Trophoblast cell (in vitro differentiated cells and primary cell): Measurements from ENCODE around the gene MAP7D3.

ENCODE experiments used
- DNase-seq, 2 donors: peaks; one replicate each; pipeline ENCODE4 v3.0.0-alpha.2; 2016
- H2AFZ ChIP-seq: 2 replicates; pipeline ENCODE4 v1.6.1; 2013; ENCODE audit warnings: low read length, moderate library complexity, mild to moderate bottlenecking; ENCODE audit not compliant: insufficient read depth, poor library complexity
- H2AK5ac ChIP-seq: 2 replicates; pipeline ENCODE4 v1.6.1; 2013; ENCODE audit warnings: mild to moderate bottlenecking, low read length
- H2BK120ac ChIP-seq: 2 replicates; pipeline ENCODE4 v1.6.1; 2013; ENCODE audit warnings: low read length, mild to moderate bottlenecking, moderate library complexity; ENCODE audit not compliant: insufficient read depth, poor library complexity
- H2BK12ac ChIP-seq: 2 replicates; pipeline ENCODE4 v1.6.1; 2013; ENCODE audit warnings: mild to moderate bottlenecking, low read length, moderate library complexity
- H2BK5ac ChIP-seq: 2 replicates; pipeline ENCODE4 v1.6.1; 2013; ENCODE audit warnings: low read length, low read depth, moderate library complexity, mild to moderate bottlenecking; ENCODE audit not compliant: poor library complexity
- H3K14ac ChIP-seq: 2 replicates; pipeline ENCODE4 v1.6.1; 2013; ENCODE audit warnings: mild to moderate bottlenecking, low read length
- H3K18ac ChIP-seq: 2 replicates; pipeline ENCODE4 v1.6.1; 2013; ENCODE audit warnings: mild to moderate bottlenecking, low read length
- H3K23ac ChIP-seq: 2 replicates; pipeline ENCODE4 v1.6.1; 2013; ENCODE audit warnings: low read length
- H3K27ac ChIP-seq: 2 replicates; pipeline ENCODE4 v1.5.1; 2013; ENCODE audit warnings: low read depth, mild to moderate bottlenecking, inconsistent platforms, low read length, moderate library complexity
- H3K27me3 ChIP-seq: 2 replicates; pipeline ENCODE4 v1.6.1; 2013; ENCODE audit warnings: inconsistent platforms, mild to moderate bottlenecking, low read length, moderate library complexity; ENCODE audit not compliant: insufficient read depth
- H3K36me3 ChIP-seq, 2 experiments: 1 replicate in 1 of 2; 2 replicates in 1 of 2; pipeline ENCODE4 v1.6.1; 2013; ENCODE audit warnings: low read length in 2 of 2, mild to moderate bottlenecking in 2 of 2, moderate library complexity in 1 of 2; ENCODE audit not compliant: insufficient read depth in 2 of 2, control insufficient read depth in 1 of 2
- H3K4ac ChIP-seq: 2 replicates; pipeline ENCODE4 v1.6.1; 2013; ENCODE audit warnings: low read depth, mild to moderate bottlenecking, low read length, moderate library complexity
- H3K4me1 ChIP-seq, 2 experiments: 1 replicate in 1 of 2; 2 replicates in 1 of 2; pipeline ENCODE4 v1.6.1; 2013; ENCODE audit warnings: low read length in 2 of 2, mild to moderate bottlenecking in 2 of 2, moderate library complexity in 1 of 2; ENCODE audit not compliant: insufficient read depth in 2 of 2, control insufficient read depth in 1 of 2
- H3K4me2 ChIP-seq: 2 replicates; pipeline ENCODE4 v1.6.1; 2013; ENCODE audit warnings: inconsistent platforms, mild to moderate bottlenecking, low read length, moderate library complexity
- H3K4me3 ChIP-seq: 2 replicates; pipeline ENCODE4 v1.5.1; 2013; ENCODE audit warnings: mild to moderate bottlenecking, low read depth, low read length, inconsistent platforms
- H3K79me1 ChIP-seq: one replicate; pipeline ENCODE4 v1.6.1; 2013; ENCODE audit warnings: low read length
- H3K79me2 ChIP-seq: 2 replicates; pipeline ENCODE4 v1.6.1; 2013; ENCODE audit warnings: low read length, mild to moderate bottlenecking; ENCODE audit not compliant: control insufficient read depth, insufficient read depth, poor library complexity
- H3K9ac ChIP-seq: 2 replicates; pipeline ENCODE4 v1.6.1; 2013; ENCODE audit warnings: mild to moderate bottlenecking, low read length
- H3K9me3 ChIP-seq: 2 replicates; pipeline ENCODE4 v1.6.1; 2013; ENCODE audit warnings: low read depth, mild to moderate bottlenecking, control low read depth, inconsistent platforms, low read length; ENCODE audit not compliant: insufficient read depth
- H4K12ac ChIP-seq: 2 replicates; pipeline ENCODE4 v1.6.1; 2013; ENCODE audit warnings: low read depth, mild to moderate bottlenecking, low read length, moderate library complexity
- H4K8ac ChIP-seq: 2 replicates; pipeline ENCODE4 v1.6.1; 2013; ENCODE audit warnings: low read depth, mild to moderate bottlenecking, low read length, moderate library complexity
- H4K91ac ChIP-seq: one replicate; pipeline ENCODE4 v1.6.1; 2013; ENCODE audit warnings: low read depth, mild to moderate bottlenecking, low read length, moderate library complexity
- WGBS: extraction: QIAGEN DNeasy Blood & Tissue Kit; methylation state at CpG from one replicate; pipeline ENCODE4 v1.1.7; 2013; ENCODE audit warnings: missing lambda C conversion rate; ENCODE audit not compliant: insufficient read length, insufficient coverage; ENCODE audit errors: extremely low coverage; 5-methylcytosine and 5-hydroxymethylcytosine counted together

Gene MAP7D3

DNA sequence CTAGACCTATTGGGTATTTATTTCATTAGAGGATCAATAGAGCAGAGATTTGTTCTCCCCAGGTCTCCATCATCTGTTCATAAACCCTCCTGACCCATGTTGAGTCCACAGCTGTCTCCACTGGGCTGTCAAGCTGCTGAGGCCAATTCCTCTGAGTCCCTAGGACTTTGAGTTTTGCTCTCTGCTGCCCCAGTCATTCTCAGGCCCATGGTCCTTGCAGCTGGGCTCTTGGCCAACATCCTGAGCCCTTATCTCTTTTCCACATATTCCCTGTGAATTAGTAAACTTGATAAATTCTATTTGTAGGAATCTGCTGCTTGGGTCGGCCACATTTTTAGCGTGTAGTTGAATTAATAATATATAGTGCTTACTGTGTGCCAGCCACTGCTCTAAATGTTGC, 62.0 kb downstream of the MAP7D3 start:
- no CpG with 5 or more reads among the region's 2 CpGs for WGBS
- Histone ChIP-seq H3K4me3 (no peak overlapping the region), H2BK12ac (no peak overlapping the region), H3K4me1 (no peaks in the 10 kb centered on the region), H2BK120ac (no peak overlapping the region), H3K14ac (no peak overlapping the region), H3K4me2 (no peak overlapping the region), H3K18ac (no peak overlapping the region), H3K79me2 (no peaks in the 10 kb centered on the region), H2AFZ (no peak overlapping the region), H3K23ac (no peak overlapping the region), H3K27ac (no peak overlapping the region), H4K8ac (no peak overlapping the region), H3K79me1 (no peaks in the 10 kb centered on the region), H2BK5ac (no peak overlapping the region), H2AK5ac (no peak overlapping the region), H3K27me3 (no peaks in the 10 kb centered on the region), H3K36me3 (no peaks in the 10 kb centered on the region), H3K9ac (no peak overlapping the region), H3K9me3 (no peaks in the 10 kb centered on the region), H4K12ac (no peak overlapping the region), H3K4ac (no peak overlapping the region), H4K91ac (no peak overlapping the region)
- DNase-seq, result no peak

DNA sequence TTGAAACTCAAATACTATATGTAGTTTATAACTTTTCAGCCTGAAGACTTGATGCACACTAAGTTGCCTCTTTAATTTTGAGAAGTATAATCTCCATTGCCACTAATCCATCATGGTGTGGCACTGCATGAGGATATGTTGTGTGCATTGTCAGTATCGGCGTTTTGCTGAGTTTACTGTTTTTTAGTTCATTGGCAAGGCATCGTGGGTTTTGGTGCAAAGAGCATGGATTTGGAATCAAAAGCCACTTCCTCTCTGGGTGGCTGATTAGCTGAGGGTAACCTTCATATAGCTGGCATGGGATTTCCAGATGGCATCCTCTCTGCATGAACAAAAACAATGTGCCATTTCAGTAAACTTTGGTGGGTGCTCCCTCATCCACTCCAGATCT, 65.2 kb downstream of the MAP7D3 start:
- H3K4me1 ChIP-seq, result no peaks in the 10 kb centered on the region
- H2AFZ ChIP-seq, result no peak overlapping the region
- WGBS, result no CpG with 5 or more reads among the region's 3 CpGs
- H3K27ac ChIP-seq, result no peak overlapping the region
- no peak overlapping the region for H4K8ac ChIP-seq
- no peaks in the 10 kb centered on the region for H3K27me3 ChIP-seq
- no peak for DNase-seq
- H3K79me1 ChIP-seq, result no peaks in the 10 kb centered on the region
- H3K36me3 ChIP-seq, result no peaks in the 10 kb centered on the region
- no peak overlapping the region for H2BK120ac ChIP-seq
- H3K9ac ChIP-seq, result no peak overlapping the region
- H4K91ac ChIP-seq, result no peak overlapping the region
- H3K4me2 ChIP-seq, result no peak overlapping the region
- no peak overlapping the region for H3K4ac ChIP-seq
- no peak overlapping the region for H2BK5ac ChIP-seq
- no peak overlapping the region for H2AK5ac ChIP-seq
- H3K23ac ChIP-seq, result no peak overlapping the region
- no peak overlapping the region for H2BK12ac ChIP-seq
- no peak overlapping the region for H4K12ac ChIP-seq
- H3K18ac ChIP-seq, result no peak overlapping the region
- H3K4me3 ChIP-seq, result no peak overlapping the region
- H3K9me3 ChIP-seq, result no peaks in the 10 kb centered on the region
- H3K79me2 ChIP-seq, result no peaks in the 10 kb centered on the region
- no peak overlapping the region for H3K14ac ChIP-seq

DNA sequence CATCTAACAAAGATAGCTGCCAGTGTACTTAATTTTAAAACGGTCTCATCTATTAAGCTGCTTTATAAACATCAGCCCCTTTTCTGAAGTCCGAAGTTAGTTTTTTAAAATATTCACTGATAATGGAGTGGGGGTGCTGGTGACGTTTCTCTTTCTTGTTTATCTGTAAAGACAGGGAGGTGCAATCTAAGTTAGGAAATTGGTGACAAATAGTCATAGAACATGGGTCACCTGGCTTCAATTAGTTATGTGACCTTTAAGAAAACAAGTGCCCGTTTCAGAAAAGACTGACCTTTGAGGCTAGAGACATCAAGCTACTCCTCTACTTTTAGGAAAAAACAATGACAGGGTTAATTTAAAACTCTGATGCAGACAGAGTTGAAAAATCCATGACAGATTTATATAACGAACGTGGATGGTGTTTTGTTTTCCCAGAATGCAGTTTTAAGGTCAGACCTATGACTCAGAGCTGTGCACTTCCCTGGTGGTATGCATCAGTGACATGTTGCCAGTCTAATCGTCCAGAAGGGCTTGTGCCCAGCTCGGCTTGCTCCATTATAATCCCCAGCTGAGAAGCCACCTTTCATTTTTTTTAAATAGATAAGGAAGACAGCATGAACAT, 65.7 kb downstream of the MAP7D3 start:
- no CpG with 5 or more reads among the region's 8 CpGs for WGBS

DNA sequence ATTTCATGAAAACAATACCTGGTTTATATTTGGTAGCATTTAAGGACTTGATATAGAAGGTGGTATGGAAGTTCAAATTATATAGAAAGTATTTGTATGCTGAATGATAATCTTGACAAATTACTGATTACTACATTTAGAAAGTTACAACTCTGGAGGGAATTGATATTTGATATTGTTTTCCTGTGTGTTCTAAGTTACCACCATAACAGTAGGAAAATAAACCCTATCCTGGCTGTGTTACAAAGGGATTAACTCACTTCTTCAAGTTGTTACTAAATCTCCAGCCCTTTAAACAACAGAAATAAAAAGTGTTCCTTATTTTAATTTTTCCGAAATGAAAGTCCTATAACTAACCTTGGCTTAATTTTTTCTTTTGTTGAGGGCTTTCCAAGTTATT, 67.3 kb downstream of the MAP7D3 start:
- Histone ChIP-seq H3K4me3 (no peak overlapping the region), H3K23ac (no peak overlapping the region), H2AFZ (no peak overlapping the region), H2AK5ac (no peak overlapping the region), H3K4ac (no peak overlapping the region), H3K79me2 (no peaks in the 10 kb centered on the region), H3K27ac (no peak overlapping the region), H3K14ac (no peak overlapping the region), H3K9me3 (no peaks in the 10 kb centered on the region), H4K12ac (no peak overlapping the region), H3K9ac (no peak overlapping the region), H2BK5ac (no peak overlapping the region), H3K4me2 (no peak overlapping the region), H2BK120ac (no peak overlapping the region), H4K8ac (no peak overlapping the region), H3K18ac (no peak overlapping the region), H2BK12ac (no peak overlapping the region), H3K27me3 (no peaks in the 10 kb centered on the region), H3K4me1 (no peaks in the 10 kb centered on the region), H3K79me1 (no peaks in the 10 kb centered on the region), H3K36me3 (no peaks in the 10 kb centered on the region), H4K91ac (no peak overlapping the region)
- no peak for DNase-seq
- WGBS, result no CpG with 5 or more reads among the region's 1 CpG

More for the DNA sequence above, 65.7 kb downstream of the MAP7D3 start:
- H3K4me1 ChIP-seq, result no peaks in the 10 kb centered on the region
- no peaks in the 10 kb centered on the region for H3K79me1 ChIP-seq
- no peak overlapping the region for H2AK5ac ChIP-seq
- H3K4me3 ChIP-seq, result no peak overlapping the region
- no peak overlapping the region for H3K9ac ChIP-seq
- no peaks in the 10 kb centered on the region for H3K9me3 ChIP-seq
- H3K27ac ChIP-seq, result no peak overlapping the region
- H4K91ac ChIP-seq, result no peak overlapping the region
- no peak overlapping the region for H2BK12ac ChIP-seq
- no peak overlapping the region for H3K4ac ChIP-seq
- no peak overlapping the region for H2BK5ac ChIP-seq
- no peak overlapping the region for H4K12ac ChIP-seq
- H3K4me2 ChIP-seq, result no peak overlapping the region
- H3K27me3 ChIP-seq, result no peaks in the 10 kb centered on the region
- H3K18ac ChIP-seq, result no peak overlapping the region
- H3K79me2 ChIP-seq, result no peaks in the 10 kb centered on the region
- H3K14ac ChIP-seq, result no peak overlapping the region
- H2AFZ ChIP-seq, result no peak overlapping the region
- no peak overlapping the region for H3K23ac ChIP-seq
- H3K36me3 ChIP-seq, result no peaks in the 10 kb centered on the region
- no peak for DNase-seq
- H2BK120ac ChIP-seq, result no peak overlapping the region
- no peak overlapping the region for H4K8ac ChIP-seq
